ENCODE measurements around the gene CYSRT1. TPM values are rescaled to one million over a fixed set of nuclear protein-coding genes. Genes with fewer than 3 reads are reported as not detected.

CYSRT1 gene
- total RNA-seq, 4 donors from 2014 or later: 40.2 to 119 (median 67.6) TPM

DNA sequence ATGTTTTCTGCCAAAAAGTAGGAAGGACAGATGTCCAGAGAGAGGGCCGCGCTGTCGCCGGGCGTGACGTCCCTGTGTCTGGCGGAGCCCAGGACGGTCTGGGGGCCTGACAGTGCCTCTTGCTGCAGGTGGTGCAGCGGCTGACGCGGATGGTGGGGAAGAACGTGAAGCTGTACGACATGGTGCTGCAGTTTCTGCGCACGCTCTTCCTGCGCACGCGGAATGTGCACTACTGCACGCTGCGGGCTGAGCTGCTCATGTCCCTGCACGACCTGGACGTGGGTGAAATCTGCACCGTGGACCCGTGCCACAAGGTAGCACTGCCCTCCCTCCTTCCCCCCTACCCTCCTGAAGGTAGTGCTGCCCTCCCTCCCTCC, 37.9 kb downstream of the CYSRT1 start:
- DNase-seq (ENCODE audit: low spot score in 2 of 2): no peak
- TF ChIP-seq CTCF (IDR thresholded peaks at IDR 0.05) (no peak), POLR2A (IDR thresholded peaks at IDR 0.05) (no peak)
- H3K4me3 ChIP-seq (ENCODE audit: low read depth, poor library complexity, severe bottlenecking): no peak overlapping the region
- 86 to 90% methylated on average over 24 of the region's 24 CpGs for WGBS, 2 donors
- intact Hi-C loops (cut with DNase I; ENCODE audit: low total_unique reads): no loop called here

DNA sequence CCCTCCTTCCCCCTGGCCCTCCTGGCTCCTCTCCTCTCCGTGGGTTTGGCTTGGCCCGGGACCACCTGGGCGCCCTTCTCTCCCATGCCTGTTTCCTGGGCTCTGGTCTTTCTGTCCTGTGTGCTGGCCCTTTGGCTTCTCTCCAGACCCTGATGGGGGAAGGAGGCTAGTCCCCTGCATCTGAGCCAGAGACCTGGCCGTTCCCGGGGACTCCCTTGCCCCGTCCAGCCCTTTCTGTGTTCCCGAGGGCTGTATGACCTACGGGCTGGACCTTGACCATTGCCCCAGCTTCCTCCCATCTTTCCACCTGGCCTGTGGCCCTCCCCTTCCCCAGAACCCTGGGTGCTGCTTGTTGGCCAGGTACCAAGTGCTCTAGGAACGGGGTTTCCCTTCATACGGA, 38.5 kb downstream of the CYSRT1 start:
- 82 to 86% methylated on average over 10 of the region's 10 CpGs for WGBS, 2 donors
- DNase-seq (ENCODE audit: low spot score in 2 of 2): no peak
- H3K4me3 ChIP-seq (ENCODE audit: low read depth, poor library complexity, severe bottlenecking): no peak overlapping the region
- intact Hi-C loops (cut with DNase I; ENCODE audit: low total_unique reads): no loop called here
- TF ChIP-seq CTCF (IDR thresholded peaks at IDR 0.05): no peak
- no peak for TF ChIP-seq POLR2A (IDR thresholded peaks at IDR 0.05)

DNA sequence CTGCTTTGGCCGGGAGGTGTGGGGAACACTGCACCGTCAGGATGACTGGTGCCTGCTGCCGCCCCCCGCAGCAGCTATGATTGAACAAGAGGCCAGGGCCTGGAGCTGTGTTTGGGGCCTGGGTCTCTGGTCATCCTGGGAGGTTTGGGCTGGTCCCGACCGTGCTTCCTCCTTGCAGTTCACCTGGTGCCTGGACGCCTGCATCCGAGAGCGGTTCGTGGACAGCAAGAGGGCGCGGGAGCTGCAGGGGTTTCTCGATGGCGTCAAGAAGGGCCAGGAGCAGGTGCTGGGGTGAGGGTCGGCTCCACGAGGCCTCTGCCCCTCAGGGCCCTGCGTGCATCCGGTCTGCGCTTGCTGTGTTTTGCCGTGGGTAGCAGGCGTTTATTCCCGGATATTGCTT, 39.1 kb downstream of the CYSRT1 start:
- no peak for DNase-seq (ENCODE audit: low spot score in 2 of 2)
- TF ChIP-seq CTCF (IDR thresholded peaks at IDR 0.05): no peak
- no peak for TF ChIP-seq POLR2A (IDR thresholded peaks at IDR 0.05)
- intact Hi-C loops (cut with DNase I; ENCODE audit: low total_unique reads): no loop called here
- H3K4me3 ChIP-seq (ENCODE audit: low read depth, poor library complexity, severe bottlenecking): no peak overlapping the region
- 92 to 94% methylated on average over 18 to 22 of the region's 22 CpGs for WGBS, 2 donors

GRCh38 chr9:137265496-137266161, 40.7 kb downstream of the CYSRT1 start:
- intact Hi-C loops (cut with DNase I; ENCODE audit: low total_unique reads): no loop called here
- no peak for DNase-seq (ENCODE audit: low spot score in 2 of 2)

DNA sequence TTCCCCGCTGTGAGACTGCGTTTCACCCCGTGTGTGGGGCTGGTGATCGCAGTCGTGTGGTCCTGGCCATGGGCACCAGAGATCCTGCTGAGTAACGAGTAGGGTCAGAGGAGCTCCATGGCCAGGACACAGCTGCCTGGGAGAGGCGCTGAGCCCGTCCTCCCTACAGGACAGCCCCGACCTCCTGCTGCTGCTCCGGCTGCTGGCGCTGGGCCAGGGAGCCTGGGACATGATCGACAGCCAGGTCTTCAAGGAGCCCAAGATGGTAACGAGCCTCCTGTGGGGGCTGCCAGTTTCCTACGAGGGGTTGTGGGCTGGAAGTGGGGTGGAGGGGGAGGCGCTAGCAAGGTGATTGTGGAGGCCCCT, 41.2 kb downstream of the CYSRT1 start:
- TF ChIP-seq CTCF (IDR thresholded peaks at IDR 0.05) (no peak), POLR2A (IDR thresholded peaks at IDR 0.05) (no peak)
- WGBS, 2 donors: 86 to 87% methylated on average over 9 to 15 of the region's 15 CpGs
- intact Hi-C loops (cut with DNase I; ENCODE audit: low total_unique reads): no loop called here
- no peak overlapping the region for H3K4me3 ChIP-seq (ENCODE audit: low read depth, poor library complexity, severe bottlenecking)
- DNase-seq (ENCODE audit: low spot score in 2 of 2): no peak

More at GRCh38 chr9:137265496-137266161, 40.7 kb downstream of the CYSRT1 start:
- 92 to 93% methylated on average over 23 to 29 of the region's 29 CpGs for WGBS, 2 donors
- TF ChIP-seq CTCF (IDR thresholded peaks at IDR 0.05) (no peak), POLR2A (IDR thresholded peaks at IDR 0.05) (no peak)
- no peak overlapping the region for H3K4me3 ChIP-seq (ENCODE audit: low read depth, poor library complexity, severe bottlenecking)
